Stimulated activated CD4-positive, alpha-beta T cell treated with anti-CD3 and anti-CD28 coated beads, Interleukin-1b, Interleukin-23, amount 100 ng/mL, for 48 hours (primary cell): Measurements from ENCODE around the gene SGK1.
"Not testable (repeated sequence)": the region's sequence is repeated elsewhere in the genome, so short reads cannot be mapped to it uniquely, and the experiment has no call there.

Experiments
- DNase-seq: peaks from one replicate; pipeline ENCODE4 v3.0.0-alpha.2; 2020

SGK1 gene

GRCh38 chr6:134299236-134299635 lies 18.7 kb downstream of the SGK1 start:
- DNase-seq: no peak

GRCh38 chr6:134296762-134297161 lies 21.1 kb downstream of the SGK1 start:
- DNase-seq: no peak

- DNase-seq: no peak
These were observed 21.9 kb downstream of the SGK1 start for GRCh38 chr6:134295953-134296553.

- DNase-seq: no peak
These were observed 24.2 kb downstream of the SGK1 start for GRCh38 chr6:134293659-134294161.

GRCh38 chr6:134291156-134291555 lies 26.8 kb downstream of the SGK1 start:
- DNase-seq: no peak

GRCh38 chr6:134289204-134289575 lies 28.7 kb downstream of the SGK1 start:
- no peak for DNase-seq

- DNase-seq: no peak
These were observed 29.2 kb downstream of the SGK1 start for GRCh38 chr6:134288538-134289203.

- no peak for DNase-seq
These were observed 29.9 kb downstream of the SGK1 start for GRCh38 chr6:134287859-134288537.

GRCh38 chr6:134282816-134283215 lies 35.1 kb downstream of the SGK1 start:
- no peak for DNase-seq

GRCh38 chr6:134281388-134281787 lies 36.5 kb downstream of the SGK1 start:
- DNase-seq: no peak

GRCh38 chr6:134278000-134278399 lies 39.9 kb downstream of the SGK1 start:
- no peak for DNase-seq

- DNase-seq: not testable (repeated sequence)
These were observed 41.0 kb downstream of the SGK1 start for GRCh38 chr6:134276891-134277377.

GRCh38 chr6:134272374-134272773 lies 45.5 kb downstream of the SGK1 start:
- no peak for DNase-seq

GRCh38 chr6:134267917-134268361 lies 50.0 kb downstream of the SGK1 start:
- no peak for DNase-seq

- no peak for DNase-seq
These were observed 51.1 kb downstream of the SGK1 start for GRCh38 chr6:134266776-134267175.

- DNase-seq: no peak
These were observed 56.1 kb downstream of the SGK1 start for GRCh38 chr6:134261766-134262165.

GRCh38 chr6:134258849-134259306 lies 59.0 kb downstream of the SGK1 start:
- DNase-seq: no peak

GRCh38 chr6:134257516-134257915 lies 60.4 kb downstream of the SGK1 start:
- no peak for DNase-seq

GRCh38 chr6:134256862-134257261 lies 61.0 kb downstream of the SGK1 start:
- DNase-seq: no peak

GRCh38 chr6:134255280-134255679 lies 62.6 kb downstream of the SGK1 start:
- not testable (repeated sequence) for DNase-seq

GRCh38 chr6:134254118-134254517 lies 63.8 kb downstream of the SGK1 start:
- no peak for DNase-seq

GRCh38 chr6:134253681-134254080 lies 64.2 kb downstream of the SGK1 start:
- no peak for DNase-seq

- no peak for DNase-seq
These were observed 66.6 kb downstream of the SGK1 start for GRCh38 chr6:134251320-134251719.

- no peak for DNase-seq
These were observed 67.1 kb downstream of the SGK1 start for GRCh38 chr6:134250776-134251175.
